PFSK-1 (cell line): ENCODE data around the gene ATF6B.

Experiments used
- FOXP2 ChIP-seq: optimal IDR thresholded peaks from 2 replicates; pipeline ENCODE3; 2011; ENCODE audit warnings: borderline replicate concordance, control low read depth, inconsistent platforms; ENCODE audit not compliant: insufficient read depth; ENCODE audit errors: extremely low read length, extremely low read depth
- POLR2AphosphoS5 ChIP-seq: IDR thresholded peaks from 2 replicates; pipeline ENCODE4 v1.6.1; 2012; ENCODE audit warnings: low read depth, mild to moderate bottlenecking, control low read depth, low read length, moderate library complexity
- REST ChIP-seq, 2 experiments: IDR thresholded peaks; 2 replicates each; pipeline versions ENCODE4 v1.6.1 to v1.8.0; 2011 to 2012; ENCODE audit warnings: low read depth in 2 of 2, low read length in 2 of 2, control low read depth in 1 of 2, inconsistent platforms in 1 of 2, mild to moderate bottlenecking in 1 of 2, moderate library complexity in 1 of 2; ENCODE audit not compliant: insufficient read depth in 1 of 2
- SIN3A ChIP-seq: IDR thresholded peaks from 2 replicates; pipeline ENCODE4 v1.6.1; 2012; ENCODE audit warnings: mild to moderate bottlenecking, low read length, moderate library complexity, borderline replicate concordance; ENCODE audit not compliant: insufficient read depth
- TAF1 ChIP-seq: IDR thresholded peaks from 2 replicates; pipeline ENCODE4 v1.6.1; 2012; ENCODE audit warnings: low read length, control low read depth, borderline replicate concordance; ENCODE audit not compliant: insufficient read depth

The ATF6B gene

GRCh38 chr6:32075781-32076180, 52.3 kb downstream of the ATF6B start:
- TF ChIP-seq TAF1 (no peak), SIN3A (no peak), FOXP2 (no peak), POLR2AphosphoS5 (no peak), REST (IDR thresholded peaks at IDR 0.05; ENCODE audit: insufficient read depth in 1 of 2, low read depth in 2 of 2, low read length in 2 of 2) (no peak)

DNA sequence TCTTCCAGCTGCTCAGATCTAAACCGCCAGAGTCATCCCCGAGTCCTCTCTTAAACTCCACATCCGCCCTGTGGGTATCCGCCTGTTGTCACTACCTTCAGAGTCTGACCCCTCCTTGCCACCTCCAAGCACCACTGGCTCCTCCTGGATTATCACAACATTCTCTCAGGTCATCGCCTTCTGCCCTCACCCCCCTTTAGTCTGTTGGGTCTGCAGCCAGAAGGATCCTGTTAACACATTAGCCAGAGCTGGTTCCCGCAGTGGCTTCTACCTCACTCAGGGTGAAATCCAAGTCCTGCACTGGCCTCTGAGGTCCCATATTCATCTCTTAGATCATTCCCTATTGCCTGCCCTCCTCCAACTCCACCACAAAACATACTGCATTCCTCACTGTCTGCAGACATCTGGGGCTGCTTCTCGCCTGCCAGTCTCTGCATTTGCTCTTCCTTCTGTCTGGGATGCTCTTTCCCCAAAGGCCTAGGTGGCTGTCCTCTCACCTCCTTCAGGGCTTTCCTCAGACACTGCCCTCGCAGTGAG, 53.0 kb downstream of the ATF6B start:
- TF ChIP-seq FOXP2 = no peak
- TF ChIP-seq SIN3A = no peak
- TF ChIP-seq POLR2AphosphoS5 = no peak
- TF ChIP-seq TAF1 = no peak
- no peak for TF ChIP-seq REST (IDR thresholded peaks at IDR 0.05; ENCODE audit: insufficient read depth in 1 of 2, low read depth in 2 of 2, low read length in 2 of 2)

DNA sequence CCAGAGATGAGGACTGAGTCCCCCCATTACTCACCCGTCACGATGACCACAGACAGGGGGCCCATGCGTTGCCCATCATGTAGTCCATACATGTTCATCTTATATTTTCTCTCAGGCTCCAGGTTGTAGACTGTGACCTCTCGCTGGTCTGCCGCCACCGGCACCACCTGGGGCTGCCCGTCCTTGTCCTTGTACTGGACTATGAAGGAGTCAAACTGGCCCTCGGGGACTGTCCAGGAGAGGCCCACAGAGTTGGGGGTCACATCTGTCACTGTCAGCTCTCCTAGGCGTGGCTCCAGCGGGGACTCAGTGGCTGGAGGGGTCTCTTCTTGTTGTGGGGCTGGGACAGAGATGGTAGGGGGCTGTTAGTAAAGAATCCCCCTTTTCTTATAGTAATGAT, 54.4 kb downstream of the ATF6B start:
- TF ChIP-seq FOXP2 (no peak), TAF1 (no peak), POLR2AphosphoS5 (no peak), SIN3A (no peak), REST (IDR thresholded peaks at IDR 0.05; ENCODE audit: insufficient read depth in 1 of 2, low read depth in 2 of 2, low read length in 2 of 2) (no peak)

DNA sequence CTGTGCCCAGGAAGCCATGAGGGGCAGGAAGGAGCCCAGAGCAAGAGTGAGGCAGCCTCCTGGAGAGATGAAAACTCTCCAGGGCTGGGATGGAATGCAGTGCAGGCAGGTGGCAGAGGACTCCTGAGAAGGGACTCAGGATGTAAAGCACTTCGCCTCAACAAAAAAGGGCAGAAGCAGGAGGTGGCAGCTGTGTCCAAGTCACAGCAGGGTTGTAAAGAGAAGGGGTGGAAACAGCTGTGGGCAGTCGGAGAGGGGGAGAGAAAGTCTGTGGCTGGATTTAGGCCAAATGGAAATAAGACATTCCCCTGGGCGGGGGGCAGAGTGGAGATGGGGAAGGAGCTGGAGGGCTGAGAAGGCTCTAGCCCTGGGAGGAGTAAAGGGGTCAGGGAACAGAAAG, 54.9 kb downstream of the ATF6B start:
- TF ChIP-seq TAF1 (no peak), SIN3A (no peak), REST (IDR thresholded peaks at IDR 0.05; ENCODE audit: insufficient read depth in 1 of 2, low read depth in 2 of 2, low read length in 2 of 2) (no peak), FOXP2 (no peak), POLR2AphosphoS5 (no peak)
